Right renal cortex interstitium (tissue), 3 donors: ENCODE measurements around the gene CIP2A. TPM values are rescaled to one million over a fixed set of nuclear protein-coding genes. Genes with fewer than 3 reads are reported as not detected.
A peak's percentile ranks its signal among the peaks of the same experiment; 100 is the strongest.

Experiments
- DNase-seq, 3 donors: peaks; one replicate each; pipeline ENCODE4 v3.0.0-alpha.2; 2013; ENCODE audit warnings: low read depth in 3 of 3, low spot score in 2 of 3
- polyA plus RNA-seq, 3 donors: library from polyadenylated mRNA; unstranded; fragments of 120-200 nt; gene quantifications; one replicate each; pipeline ENCODE4 v1.2.1, GENCODE V29; 2013; ENCODE audit not compliant: insufficient read length in 3 of 3

The CIP2A gene
- polyA plus RNA-seq, 3 donors = 18.4 to 20.9 (median 20.0) TPM

DNA sequence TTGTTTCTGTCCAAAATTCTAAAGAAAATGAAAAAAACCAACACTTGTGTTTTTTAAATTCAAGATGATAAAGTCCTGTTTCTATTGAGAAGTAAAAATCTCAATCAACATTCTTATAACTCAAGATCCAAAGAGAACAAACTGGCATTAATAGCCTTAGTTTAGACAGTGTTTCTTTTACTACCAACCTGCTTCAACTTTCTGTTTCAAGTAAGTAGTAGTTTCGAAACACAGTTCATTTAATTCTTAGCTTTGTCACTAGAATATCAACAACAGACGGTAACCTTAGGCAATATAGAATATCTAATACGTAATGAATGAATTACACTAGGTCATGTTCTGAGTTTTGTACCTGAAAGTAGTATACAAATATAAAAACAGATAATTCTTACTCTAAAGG is 23.7 kb downstream of the CIP2A start:
- no peak for DNase-seq

DNA sequence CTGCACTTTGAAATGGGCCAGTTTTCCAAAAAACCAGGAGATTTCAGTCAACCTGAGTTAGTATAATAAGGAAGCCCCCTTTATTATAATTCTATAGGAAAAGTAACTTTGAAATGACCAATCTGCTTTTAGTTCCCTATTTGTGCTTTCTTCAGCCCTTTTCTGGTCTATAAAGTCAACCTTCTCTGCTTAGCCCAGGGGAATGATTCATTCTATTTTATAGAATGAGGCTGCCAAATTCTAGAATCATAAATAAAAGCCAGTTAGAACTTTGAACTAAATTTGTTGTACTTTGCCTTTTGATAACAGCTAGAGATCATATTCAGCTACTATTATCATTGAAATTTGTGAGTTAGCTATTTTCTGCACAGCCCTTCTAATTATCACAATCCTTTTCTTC is 24.7 kb downstream of the CIP2A start:
- DNase-seq = no peak

DNA sequence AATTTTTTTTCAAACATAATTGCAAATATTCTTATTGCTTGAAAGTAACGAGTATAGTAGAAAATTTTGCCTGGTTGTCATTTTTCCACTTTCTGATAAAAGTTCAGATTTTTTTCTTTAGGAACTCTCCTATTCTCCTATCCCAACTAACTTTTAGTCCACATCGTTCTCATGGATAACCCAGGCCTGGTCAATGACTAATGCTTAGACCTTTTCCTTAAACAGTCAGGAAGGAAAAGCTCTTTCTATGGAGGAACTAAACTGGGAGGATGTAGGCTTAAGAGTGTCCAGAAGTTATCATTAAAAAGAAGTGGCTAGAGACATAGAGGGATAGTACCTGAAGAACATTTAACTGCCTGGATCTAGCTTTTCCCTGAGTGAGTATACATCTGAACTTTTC is 26.7 kb downstream of the CIP2A start:
- DNase-seq = no peak

DNA sequence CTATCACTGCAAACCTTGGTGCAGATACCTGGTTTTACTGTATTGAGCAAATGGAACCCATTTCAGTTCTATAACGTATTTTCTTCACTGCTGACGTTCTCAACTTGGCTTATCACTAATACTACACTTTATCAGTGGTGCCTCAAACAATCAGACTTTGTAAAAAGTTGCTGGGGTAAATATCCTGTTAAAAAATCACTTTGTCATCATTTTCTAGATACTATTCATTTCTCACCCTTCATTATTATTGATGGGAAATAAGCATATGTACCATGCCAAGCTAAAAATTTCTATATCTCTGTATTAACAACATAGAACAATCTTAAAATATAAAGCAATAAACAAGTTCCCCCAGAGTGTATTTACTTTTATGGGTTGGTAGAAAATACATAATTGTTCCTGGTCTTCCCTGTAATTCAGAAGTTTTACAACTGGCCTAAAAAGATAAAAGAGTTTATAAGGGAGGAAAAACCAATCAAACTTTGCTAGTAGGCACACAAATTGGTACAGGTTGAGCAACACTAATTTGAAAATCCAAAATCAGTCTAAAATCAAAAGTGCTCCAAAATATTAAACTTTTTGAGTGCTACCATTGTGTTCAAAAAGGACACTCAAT is 33.2 kb downstream of the CIP2A start:
- DNase-seq = no peak

DNA sequence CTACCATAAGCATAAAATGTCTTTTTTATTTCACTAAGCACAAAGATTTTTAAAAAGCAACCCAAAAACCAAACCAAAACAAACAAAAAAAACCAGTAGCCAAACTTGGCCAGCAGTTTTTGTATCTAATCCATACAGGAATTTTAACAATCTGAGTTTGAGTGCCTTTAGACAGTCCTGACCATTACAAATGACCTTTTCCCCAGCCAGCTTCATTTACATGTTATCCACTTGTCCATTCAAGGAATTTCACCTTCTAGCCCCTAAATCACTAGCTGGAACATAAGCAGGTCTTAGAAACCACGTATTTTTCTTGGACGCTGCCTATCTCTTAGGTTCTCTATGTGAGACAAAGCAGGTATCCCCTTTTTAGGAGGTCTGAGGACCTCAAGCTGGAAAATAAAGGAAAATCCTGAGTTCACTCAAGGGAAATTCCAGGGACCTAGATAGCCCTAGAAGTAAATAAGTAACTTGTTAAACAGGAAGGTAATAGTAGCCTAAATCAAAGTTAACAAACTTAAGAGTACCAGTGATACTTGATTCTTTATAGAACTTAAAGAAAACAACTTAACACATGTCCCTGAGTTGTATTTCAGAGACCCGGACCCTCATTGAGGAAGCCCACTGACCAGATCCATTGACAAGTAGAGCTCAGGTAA is 34.2 kb downstream of the CIP2A start:
- no peak for DNase-seq

DNA sequence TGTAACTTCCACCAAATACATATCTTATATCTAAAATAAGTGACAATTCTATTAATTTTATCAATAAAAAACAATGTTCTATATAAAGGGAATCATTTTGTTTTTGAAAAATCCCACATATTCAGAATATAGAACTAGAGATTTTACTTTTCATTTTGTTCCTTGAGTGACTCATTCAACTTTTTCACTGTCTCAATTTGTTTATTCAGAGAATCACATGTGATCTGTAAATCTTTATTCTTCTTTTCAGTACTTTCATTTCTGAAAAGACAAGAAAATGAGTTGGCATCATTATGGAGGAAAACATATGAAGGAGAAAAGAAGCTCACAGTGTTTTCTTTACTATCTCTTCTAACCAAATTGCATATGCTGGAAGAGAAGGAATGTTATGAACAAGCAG is 35.0 kb downstream of the CIP2A start:
- no peak for DNase-seq

DNA sequence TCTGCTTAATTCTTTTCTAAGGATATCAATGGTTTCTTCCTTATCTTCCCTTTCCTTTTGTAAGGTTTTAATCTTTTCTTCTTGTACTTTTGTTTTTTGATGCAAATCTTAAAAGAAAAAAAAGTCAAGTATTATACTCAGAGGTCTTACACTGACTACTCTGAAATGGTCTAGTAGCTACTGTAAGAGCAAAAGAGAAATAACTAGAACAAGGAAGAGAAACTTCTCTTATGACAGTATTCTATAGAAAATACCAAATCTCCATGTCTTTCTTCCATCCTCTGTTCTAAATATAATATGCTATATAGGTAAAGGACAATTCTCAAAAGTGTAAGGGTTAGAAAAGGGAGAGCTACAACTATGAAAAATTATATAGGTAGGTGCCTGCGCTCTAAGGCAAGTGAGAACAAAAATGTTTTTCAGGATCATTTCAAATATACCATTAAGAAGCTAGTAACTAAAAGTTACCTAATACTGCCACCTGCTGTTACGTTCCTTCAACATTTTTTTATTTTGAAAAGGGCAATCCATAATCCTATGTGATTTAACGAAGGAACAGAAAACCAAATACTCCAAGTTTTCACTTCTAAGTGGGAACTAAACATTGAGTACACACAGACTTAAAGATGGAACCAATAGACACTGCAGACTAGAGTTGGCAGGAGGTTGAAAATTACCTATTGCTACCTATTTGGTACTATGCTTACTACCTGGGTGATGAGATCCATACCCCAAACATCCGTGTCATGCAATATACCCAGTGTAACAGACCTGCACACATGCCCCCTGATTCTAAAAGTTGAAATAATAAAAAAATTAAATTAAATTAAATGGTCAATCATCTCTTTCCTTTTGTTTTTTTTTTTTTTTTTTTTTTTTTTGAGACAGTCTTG is 36.7 kb downstream of the CIP2A start:
- DNase-seq = peak in 2 of 3 donors; percentile 21 to 31

DNA sequence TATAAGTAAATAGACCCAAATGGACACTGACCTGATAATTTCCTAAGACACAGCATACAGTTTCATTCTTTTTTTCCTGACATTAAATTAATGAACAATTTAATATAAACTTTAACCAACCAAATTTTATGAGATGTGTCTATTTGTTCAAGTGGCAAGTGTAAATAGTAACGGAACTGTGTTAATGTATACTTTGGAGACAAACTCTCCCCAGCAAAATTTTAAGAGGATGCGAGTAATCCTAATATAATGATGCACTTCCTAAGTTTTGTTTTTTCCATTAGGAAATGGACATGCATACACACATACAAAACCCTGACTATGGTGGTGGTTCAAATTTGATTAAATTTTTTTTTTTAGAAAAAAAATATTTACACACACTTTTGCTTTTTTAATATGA is 40.4 kb downstream of the CIP2A start:
- DNase-seq = no peak

DNA sequence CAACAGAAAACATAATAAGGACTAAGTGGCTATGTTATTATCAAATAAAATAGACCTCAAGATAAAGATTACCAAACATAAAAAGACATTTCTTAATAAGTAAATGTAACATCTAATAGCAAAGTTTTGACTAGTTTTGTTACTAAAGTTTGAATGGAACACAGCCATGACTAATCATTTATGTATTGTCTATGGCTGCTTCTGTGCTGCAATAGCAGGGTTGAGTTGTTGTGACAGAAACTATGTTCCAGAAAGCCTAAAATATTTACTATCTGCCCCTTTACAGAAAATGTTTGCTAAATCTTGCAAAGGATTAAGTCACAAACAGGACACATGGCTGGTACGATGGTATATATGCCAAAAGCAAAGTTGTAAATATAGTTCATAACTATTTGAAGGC is 40.9 kb downstream of the CIP2A start:
- no peak for DNase-seq

DNA sequence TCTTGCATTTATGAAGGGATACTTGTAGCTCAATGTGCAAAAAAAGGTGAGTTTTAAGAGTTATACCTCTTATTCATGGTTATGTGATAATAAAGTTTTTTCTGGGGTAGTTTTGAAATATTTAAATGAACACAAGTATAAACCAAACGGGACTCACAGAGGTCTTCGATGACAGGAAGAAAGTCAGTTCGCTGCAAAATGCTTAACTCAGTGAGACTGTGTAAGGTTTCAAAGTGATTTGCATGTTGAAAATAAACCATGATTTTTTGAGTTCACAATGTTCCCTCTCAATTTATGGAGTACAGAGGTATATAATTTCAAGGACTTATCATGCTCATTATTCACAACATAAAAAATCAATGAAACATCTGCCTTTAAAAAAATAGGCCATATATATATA is 42.5 kb downstream of the CIP2A start:
- DNase-seq = no peak

DNA sequence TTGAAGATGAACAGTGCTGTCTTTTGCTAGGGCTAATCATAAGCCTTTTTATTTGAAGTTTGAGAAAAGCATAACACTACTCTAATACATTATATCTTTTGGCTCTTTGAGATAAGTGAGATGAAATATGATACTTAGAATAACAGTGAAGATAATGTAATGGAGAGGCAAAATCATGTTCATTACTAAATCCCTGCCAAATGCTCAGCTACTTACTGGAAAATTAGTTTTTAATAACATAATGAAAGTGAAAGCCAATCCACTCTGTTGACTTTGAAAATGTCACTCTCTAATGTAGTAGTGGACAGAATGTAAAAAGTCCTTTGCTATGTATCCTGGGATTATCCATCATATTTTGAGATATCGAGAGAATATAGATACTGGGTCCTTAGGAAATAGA is 43.0 kb downstream of the CIP2A start:
- no peak for DNase-seq

DNA sequence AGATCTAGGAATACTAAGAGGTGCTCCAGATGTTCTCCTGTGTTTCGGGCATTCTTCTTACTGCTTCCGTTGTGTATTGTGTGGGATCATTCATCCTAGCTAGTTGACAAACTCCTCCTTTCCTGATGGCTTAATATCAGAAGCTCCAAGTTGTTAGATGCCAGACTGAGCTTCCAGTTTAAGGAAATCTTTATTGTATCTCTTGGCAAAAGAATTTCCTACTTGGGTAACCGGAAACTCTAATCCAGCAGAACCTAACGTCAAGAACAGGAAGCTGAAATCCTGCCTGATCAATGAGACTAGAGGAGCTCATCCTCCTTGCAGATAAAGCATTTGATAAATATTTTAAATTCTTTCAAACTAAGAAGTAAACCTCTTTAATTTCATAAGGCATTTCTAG is 51.2 kb downstream of the CIP2A start:
- no peak for DNase-seq

DNA sequence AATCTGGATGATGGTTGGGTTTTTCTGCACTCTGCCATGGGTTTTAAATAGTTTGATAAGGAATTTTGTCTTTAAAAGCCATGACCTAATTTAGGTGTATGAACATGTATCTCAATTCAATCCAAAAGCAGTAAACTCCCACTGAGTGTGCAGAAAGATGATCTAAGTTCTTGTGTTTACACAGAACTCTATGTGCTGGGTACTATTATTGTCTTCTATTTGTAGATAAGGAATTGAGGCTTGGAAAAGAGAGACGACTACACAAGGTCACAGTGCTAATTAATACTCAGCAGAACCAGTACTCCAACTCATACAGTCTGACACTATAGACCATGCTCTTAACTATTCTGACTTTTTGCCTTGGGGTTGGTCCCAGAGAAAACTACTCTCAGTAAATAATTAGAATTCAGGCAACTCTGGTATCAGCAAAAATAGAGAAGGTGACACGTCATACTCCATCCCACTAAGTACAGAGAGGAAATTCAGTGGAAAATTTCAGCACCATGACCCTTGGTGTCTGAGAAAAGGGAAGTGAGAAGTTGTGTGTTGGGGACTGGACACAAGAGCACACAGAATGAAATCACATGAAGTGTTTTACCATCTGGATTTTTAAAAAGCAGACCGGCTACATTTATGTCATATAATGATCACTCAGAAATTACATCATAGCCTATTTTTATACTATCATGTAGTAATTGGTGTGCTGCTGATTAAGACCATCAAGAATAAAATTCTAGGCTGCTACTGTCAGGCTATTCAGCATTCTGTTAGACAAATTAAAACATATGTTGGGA is 60.6 kb downstream of the CIP2A start:
- no peak for DNase-seq

DNA sequence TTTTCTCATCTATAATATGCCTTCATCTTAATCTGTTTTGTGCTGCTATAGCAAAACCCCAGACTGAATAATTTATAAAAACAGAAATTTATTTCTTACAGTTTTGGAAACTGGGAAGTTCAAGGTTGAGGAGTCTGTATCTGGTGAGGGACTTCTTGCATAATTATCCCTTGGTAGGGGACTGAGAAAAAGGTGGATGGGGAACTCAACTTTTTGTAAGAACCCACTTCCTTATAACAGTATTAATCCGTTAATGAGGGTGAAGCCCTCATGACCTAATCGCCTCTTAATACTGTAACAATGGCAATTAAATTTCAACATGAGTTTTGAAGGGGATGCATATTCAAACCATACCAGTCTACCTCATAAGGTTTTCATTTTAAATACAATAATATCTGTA is 61.4 kb downstream of the CIP2A start:
- no peak for DNase-seq

DNA sequence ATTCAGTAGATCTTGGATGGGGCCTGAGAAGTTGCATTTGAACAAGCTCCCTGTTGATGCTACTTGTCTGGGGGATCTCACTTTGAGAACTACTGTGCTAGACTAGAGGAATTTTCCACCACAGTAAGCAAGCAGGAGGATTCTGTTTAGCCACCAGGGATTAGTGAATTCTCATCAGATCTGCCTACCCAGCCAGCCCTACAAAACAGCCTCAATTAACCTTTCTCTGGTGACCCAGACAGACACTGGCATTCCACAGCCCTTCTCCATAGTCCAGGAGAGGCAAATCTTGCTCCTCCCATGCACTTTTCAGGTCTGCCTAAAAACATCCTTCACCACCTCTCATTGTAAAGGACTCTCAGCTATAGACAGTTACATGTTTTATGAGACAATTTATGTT is 62.1 kb downstream of the CIP2A start:
- DNase-seq = peak in 1 of 3 donors; percentile 2

DNA sequence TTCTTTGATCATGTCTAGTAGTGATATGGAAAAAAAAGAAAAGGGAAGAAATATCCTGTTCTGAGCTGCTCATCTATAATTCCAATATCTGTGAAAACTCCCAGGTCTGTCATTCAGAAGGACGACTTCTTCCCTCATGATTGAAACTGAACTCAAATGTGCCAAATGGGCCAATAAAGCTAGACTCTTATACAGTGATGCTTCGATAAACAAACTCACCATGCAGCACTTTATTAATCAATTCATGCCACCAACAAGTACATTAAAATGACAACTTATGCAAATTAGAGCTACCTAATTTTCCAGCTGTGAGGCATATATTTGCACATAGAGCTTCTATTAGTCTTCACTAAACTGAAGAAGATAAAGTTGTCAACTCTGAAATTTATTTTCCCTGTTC is 63.3 kb downstream of the CIP2A start:
- DNase-seq = no peak

DNA sequence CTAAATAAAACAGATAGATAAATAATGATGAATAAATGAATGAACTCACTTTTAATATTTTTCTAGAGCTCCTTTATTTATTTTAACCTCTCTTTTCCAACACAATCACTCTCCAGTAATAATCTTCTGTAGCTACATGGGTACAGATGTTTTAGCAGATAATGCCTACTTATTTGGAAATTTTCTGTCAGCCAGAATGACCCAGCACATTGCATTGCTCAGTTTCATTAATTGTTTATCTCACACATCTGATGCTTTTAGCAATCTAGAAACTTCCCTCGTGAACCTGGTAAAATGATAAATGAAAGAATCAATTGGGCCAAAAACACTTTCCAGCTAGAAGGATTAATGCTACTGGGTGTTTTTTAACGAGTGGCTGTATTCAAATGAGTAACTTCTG is 64.0 kb downstream of the CIP2A start:
- no peak for DNase-seq

DNA sequence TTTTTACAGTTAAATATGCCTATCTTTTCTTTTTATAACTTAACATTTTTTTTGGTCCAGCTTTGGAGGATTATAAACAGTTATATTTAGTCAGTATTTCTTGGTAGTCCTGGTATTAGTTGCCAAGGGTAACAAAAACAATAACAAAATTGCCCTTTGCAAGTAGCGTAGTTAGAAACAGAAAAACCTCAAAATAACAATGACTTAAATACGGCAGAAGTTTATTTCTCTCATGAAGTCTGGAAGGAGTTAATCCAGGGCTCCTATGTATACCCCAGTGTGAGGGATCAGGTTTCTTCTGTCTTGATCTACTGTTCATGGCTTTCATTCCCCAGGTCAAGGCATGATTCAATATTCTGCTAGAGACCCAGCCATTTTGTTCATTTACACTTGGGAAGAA is 64.7 kb downstream of the CIP2A start:
- DNase-seq = no peak

DNA sequence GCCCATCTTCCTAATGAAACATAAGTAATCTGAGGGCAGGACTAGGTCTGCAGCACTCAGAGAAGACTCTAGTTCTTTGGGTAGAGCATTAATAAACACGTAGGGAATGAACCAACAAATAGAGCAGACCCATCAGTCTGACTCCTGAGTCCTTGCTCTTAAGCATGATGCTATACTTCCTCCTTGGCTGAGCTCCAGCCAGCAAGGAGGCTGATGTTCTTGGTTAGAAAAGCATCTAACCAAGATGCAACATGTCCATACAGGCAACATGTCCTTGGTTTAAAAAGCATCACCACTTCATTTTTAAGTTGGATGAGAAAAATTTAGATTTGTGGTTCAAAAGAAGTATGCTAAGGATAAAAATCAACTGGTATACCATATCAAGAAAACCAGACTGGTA is 70.3 kb downstream of the CIP2A start:
- no peak for DNase-seq

DNA sequence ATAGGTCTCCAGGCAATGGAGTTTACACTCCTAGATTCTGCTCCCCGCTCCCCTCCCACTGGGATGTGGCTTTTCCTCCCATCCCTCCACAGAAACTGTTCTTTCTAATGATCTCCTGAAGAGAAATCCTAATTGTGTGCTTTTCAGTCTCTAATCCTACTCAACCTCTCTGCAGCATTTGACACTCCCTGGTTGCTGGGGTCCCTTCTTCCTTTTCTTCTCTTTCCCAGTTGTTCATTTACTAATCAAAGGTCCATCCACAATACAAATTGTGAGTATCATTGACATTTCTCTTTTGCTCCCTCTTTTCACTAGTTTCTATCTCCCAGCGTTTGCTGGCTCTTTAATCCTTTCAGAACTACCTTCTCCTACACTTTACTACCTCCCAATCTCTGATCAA is 72.4 kb downstream of the CIP2A start:
- no peak for DNase-seq

DNA sequence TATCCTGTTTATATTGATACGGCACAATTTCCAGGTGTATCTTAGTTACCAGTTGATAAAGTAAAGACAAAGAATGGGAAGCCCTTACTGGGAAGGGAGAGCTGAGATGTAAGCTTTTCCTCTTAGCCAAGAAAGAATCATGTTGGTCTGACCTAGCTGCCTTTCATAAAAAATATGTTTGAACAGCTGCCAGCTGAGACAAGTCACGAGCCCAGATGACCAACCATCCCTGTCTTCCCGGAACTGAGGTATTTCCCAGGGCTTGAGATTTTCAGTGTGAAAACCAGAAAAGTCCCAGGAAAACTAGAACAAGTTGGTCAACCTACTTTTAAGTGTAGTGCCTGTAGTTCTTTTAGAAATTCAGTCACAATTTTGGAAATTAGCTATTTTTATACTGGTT is 75.3 kb downstream of the CIP2A start:
- DNase-seq = no peak
